Psoas muscle (tissue), 8 donors: Measurements from ENCODE around the gene SIPA1L3. TPM values are rescaled to one million over a fixed set of nuclear protein-coding genes. Genes with fewer than 3 reads are reported as not detected.
A peak's percentile ranks its signal among the peaks of the same experiment; 100 is the strongest.

Source experiments
- ATAC-seq, 4 donors: fragments of 200-7000 bp; cut with Tn5 transposase; one replicate each; pipeline ENCODE4 v1.9.1; 2020; ENCODE audit warnings: moderate library complexity in 3 of 4, mild to moderate bottlenecking in 2 of 4
- DNase-seq, 2 donors: peaks; one replicate each; pipeline ENCODE4 v3.0.0-alpha.2; 2020
- H3K27ac ChIP-seq: fragments of 200-600 bp; one replicate; pipeline ENCODE4 v1.8.0; 2022
- H3K27me3 ChIP-seq, 3 donors: fragments of 200-600 bp in 1 of 3; one replicate each; pipeline versions ENCODE4 v1.6.1 to v1.8.0; 2013 to 2022; ENCODE audit warnings: low read length in 2 of 3, mild to moderate bottlenecking in 2 of 3, moderate library complexity in 1 of 3; ENCODE audit not compliant: insufficient read depth in 3 of 3
- H3K36me3 ChIP-seq, 2 donors: fragments of 200-600 bp in 1 of 2; one replicate each; pipeline versions ENCODE4 v1.6.1 to v1.8.0; 2013 to 2022; ENCODE audit warnings: low read depth in 1 of 2, mild to moderate bottlenecking in 1 of 2, moderate library complexity in 1 of 2; ENCODE audit not compliant: insufficient read depth in 1 of 2
- H3K4me1 ChIP-seq: fragments of 200-600 bp; one replicate; pipeline ENCODE4 v1.8.0; 2022
- H3K4me3 ChIP-seq: fragments of 200-600 bp; one replicate; pipeline ENCODE4 v1.8.0; 2022; ENCODE audit warnings: mild to moderate bottlenecking
- H3K9me3 ChIP-seq: fragments of 200-600 bp; one replicate; pipeline ENCODE4 v1.8.0; 2022
- WGBS, 3 donors: extraction: QIAGEN DNeasy Blood & Tissue Kit; methylation state at CpG; one replicate each; pipeline versions ENCODE4 v1.1.6 to v1.1.7; 2013; 5-methylcytosine and 5-hydroxymethylcytosine counted together
- intact Hi-C, 2 donors: fragments of 100-400 bp; cut with DNase I; formaldehyde crosslinking; loops; one replicate each; pipeline versions ENCODE4 v1.11.0 to v1.14.2; 2022
- polyA plus RNA-seq, 3 donors: library from polyadenylated mRNA; stranded (reverse); fragments of 200-250 nt; gene quantifications; one replicate each; pipeline ENCODE4 v1.2.3, GENCODE V29; 2013
- total RNA-seq, 4 donors: library from RNA; stranded (reverse); fragmentation: NEBNext Ultra II Directional in 2 of 4; extraction: Animal tissue kit (Norgen Biotek cat#: 25700) in 2 of 4; gene quantifications; one replicate each; pipeline versions ENCODE4 v1.2.1 to v1.2.4, GENCODE V29; 2021 to 2023
- TF ChIP-seq, protein P1 (sequence below): fragments of 200-600 bp; IDR thresholded peaks from one replicate; pipeline ENCODE4 v1.8.0; 2022; ENCODE audit warnings: antibody characterized with exemption
- donor health status: healthy with polysubstance abuse.
- donor health status: DM: no; HTN: no; CAD: no; lungs with moderate emphysema.
- donor health status: Bipolar disorder and iron deficiency.
- donor health status: healthy.
- donor health status: DM: yes; HTN: yes; CAD: no.
- donor health status: DM: no; HTN: no; CAD: no.
- donor health status: DM: no; HTN: no; CAD: no.
- donor health status: DM: yes; HTN: yes; CAD: no.

SIPA1L3 gene
- total and polyA plus RNA-seq, 7 donors = 2.9 to 28.2 (median 8.3) TPM

GRCh38 chr19:37991841-37992248, 84.8 kb downstream of the SIPA1L3 start:
- H3K36me3 ChIP-seq = no peaks in the 10 kb centered on the region
- no peak for ATAC-seq

GRCh38 chr19:37992761-37993160, 85.8 kb downstream of the SIPA1L3 start:
- Histone ChIP-seq H3K4me1 (peaks cover 21% of the 10 kb centered on the region), H3K27ac (no peak overlapping the region), H3K4me3 (no peak overlapping the region), H3K27me3 (no peaks in the 10 kb centered on the region), H3K9me3 (no peaks in the 10 kb centered on the region), H3K36me3 (no peaks in the 10 kb centered on the region)
- intact Hi-C loops = no loop called here
- no peak for DNase-seq
- no peak for ATAC-seq
- TF ChIP-seq, protein P1, sequence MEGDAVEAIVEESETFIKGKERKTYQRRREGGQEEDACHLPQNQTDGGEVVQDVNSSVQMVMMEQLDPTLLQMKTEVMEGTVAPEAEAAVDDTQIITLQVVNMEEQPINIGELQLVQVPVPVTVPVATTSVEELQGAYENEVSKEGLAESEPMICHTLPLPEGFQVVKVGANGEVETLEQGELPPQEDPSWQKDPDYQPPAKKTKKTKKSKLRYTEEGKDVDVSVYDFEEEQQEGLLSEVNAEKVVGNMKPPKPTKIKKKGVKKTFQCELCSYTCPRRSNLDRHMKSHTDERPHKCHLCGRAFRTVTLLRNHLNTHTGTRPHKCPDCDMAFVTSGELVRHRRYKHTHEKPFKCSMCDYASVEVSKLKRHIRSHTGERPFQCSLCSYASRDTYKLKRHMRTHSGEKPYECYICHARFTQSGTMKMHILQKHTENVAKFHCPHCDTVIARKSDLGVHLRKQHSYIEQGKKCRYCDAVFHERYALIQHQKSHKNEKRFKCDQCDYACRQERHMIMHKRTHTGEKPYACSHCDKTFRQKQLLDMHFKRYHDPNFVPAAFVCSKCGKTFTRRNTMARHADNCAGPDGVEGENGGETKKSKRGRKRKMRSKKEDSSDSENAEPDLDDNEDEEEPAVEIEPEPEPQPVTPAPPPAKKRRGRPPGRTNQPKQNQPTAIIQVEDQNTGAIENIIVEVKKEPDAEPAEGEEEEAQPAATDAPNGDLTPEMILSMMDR = no peak
- WGBS, 3 donors = 95 to 96% (median 96%) methylated on average over 9 of the region's 9 CpGs

More at GRCh38 chr19:37991841-37992248, 84.8 kb downstream of the SIPA1L3 start:
- 84 to 90% (median 86%) methylated on average over 4 of the region's 4 CpGs for WGBS, 3 donors
- peaks cover 21% of the 10 kb centered on the region for H3K4me1 ChIP-seq
- no peak overlapping the region for H3K4me3 ChIP-seq
- intact Hi-C loops = no loop called here
- H3K9me3 ChIP-seq = no peaks in the 10 kb centered on the region
- DNase-seq = no peak
- no peak overlapping the region for H3K27ac ChIP-seq
- TF ChIP-seq, protein P1 = no peak
- no peaks in the 10 kb centered on the region for H3K27me3 ChIP-seq

DNA sequence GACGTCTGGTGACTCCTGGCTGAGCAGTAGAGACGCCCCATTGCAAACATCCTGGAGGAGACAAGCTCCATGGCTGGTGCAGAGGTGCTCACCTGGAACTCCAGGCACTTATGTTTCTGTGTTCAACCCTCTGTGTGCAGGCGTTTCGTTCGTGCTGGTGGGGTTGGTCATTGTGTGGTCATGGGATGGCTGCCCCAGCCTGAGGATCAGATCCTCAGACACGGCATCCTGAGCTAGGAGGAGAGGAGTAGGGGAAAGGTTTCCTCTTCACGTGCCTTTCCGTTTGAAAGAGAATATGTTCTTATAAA, 87.8 kb downstream of the SIPA1L3 start:
- DNase-seq (no peak), ATAC-seq (no peak)
- Histone ChIP-seq H3K4me3 (no peak overlapping the region), H3K36me3 (no peaks in the 10 kb centered on the region), H3K27ac (no peak overlapping the region), H3K4me1 (peaks cover 18% of the 10 kb centered on the region), H3K27me3 (no peaks in the 10 kb centered on the region), H3K9me3 (no peaks in the 10 kb centered on the region)
- 83 to 91% (median 85%) methylated on average over 8 of the region's 8 CpGs for WGBS, 3 donors
- intact Hi-C loops = no loop called here
- TF ChIP-seq, protein P1 = no peak

GRCh38 chr19:37995346-37995745, 88.3 kb downstream of the SIPA1L3 start:
- no peak overlapping the region for H3K4me3 ChIP-seq
- no peak for ATAC-seq
- WGBS, 3 donors = 92 to 96% (median 95%) methylated on average over 7 of the region's 7 CpGs

GRCh38 chr19:37997911-37998344, 90.9 kb downstream of the SIPA1L3 start:
- no peaks in the 10 kb centered on the region for H3K9me3 ChIP-seq
- H3K4me3 ChIP-seq = no peak overlapping the region
- H3K36me3 ChIP-seq = no peaks in the 10 kb centered on the region
- WGBS, 3 donors = 47 to 74% (median 55%) methylated on average over 3 of the region's 3 CpGs
- no peaks in the 10 kb centered on the region for H3K27me3 ChIP-seq
- no peak overlapping the region for H3K27ac ChIP-seq
- ATAC-seq = peak in 1 of 4 donors; percentile 33
- peaks cover 5% of the 10 kb centered on the region for H3K4me1 ChIP-seq
- TF ChIP-seq, protein P1 = no peak
- intact Hi-C loops = no loop called here
- DNase-seq = peak in 1 of 2 donors; percentile 25

More at GRCh38 chr19:37995346-37995745, 88.3 kb downstream of the SIPA1L3 start:
- H3K4me1 ChIP-seq = peaks cover 13% of the 10 kb centered on the region
- H3K36me3 ChIP-seq = no peaks in the 10 kb centered on the region
- no peaks in the 10 kb centered on the region for H3K27me3 ChIP-seq
- TF ChIP-seq, protein P1 = no peak
- H3K9me3 ChIP-seq = no peaks in the 10 kb centered on the region
- no peak overlapping the region for H3K27ac ChIP-seq
- intact Hi-C loops = no loop called here
- DNase-seq = no peak
